ENCODE results near the gene LAMA1.

The LAMA1 gene

DNA sequence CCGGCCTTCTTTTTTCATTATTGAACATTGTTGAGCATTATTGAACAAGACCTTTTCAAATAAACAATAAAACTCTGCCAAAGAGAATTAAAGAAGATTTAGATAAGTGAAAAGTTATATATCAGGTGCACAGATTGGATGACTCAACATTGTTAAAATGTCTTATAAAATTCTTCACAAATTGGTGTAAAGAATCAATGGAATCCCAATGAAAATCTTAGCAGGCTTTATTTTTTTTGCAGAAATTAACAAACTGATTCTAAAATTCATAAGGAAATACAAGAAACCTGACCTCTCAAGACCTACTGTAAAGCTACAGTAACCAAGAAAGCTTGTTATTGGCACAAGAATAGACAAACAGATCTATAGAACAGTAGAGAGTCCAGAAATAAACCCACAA lies 70.3 kb downstream of the LAMA1 start:
- DNase-seq (ENCODE audit: low read depth in 2 of 2), result no peak

DNA sequence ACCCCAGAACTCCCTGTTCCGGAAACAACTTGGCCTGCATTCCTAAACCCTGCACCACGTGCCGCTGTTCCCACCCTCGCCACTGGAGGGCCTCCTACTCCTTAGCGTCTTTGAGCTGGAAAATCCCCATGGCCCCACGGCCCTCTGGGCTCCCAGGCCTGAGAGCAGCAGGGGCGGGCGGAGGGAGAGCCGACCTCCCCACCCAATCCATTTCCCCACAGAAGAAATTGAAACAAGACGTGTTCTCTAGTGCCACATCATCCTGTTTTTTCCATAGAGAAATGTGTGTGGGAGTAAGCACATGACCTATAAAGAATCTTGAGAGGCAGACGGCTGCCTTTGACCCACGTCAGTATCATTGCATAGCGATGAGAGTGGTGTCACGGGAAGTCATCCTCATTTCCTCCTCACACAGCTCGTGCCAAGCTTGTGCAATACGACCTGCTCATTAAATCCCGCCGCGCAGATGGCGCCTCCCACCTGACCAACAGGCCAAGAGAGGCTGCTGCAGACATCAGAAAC lies 79.2 kb downstream of the LAMA1 start:
- DNase-seq (ENCODE audit: low read depth in 2 of 2), result no peak

DNA sequence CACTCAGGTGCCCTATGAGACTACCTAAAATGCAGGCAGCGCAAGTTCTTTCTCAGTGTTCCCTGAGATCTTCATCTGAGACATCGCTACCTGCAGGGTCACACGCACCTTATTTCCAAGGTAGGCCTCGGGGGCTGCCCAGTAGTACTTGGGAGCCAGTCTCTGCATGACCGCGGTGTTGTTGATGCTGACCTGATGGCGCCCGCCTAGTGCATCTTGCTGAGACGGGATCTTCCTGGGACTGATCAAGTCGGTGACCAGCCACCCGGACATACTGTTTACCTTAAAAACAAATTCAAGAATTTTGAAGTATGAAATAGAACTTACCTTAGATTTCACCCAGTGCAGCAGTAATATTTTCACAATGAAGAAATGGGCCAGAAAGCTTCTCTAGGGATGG lies 80.1 kb downstream of the LAMA1 start:
- no peak for DNase-seq (ENCODE audit: low read depth in 2 of 2)

DNA sequence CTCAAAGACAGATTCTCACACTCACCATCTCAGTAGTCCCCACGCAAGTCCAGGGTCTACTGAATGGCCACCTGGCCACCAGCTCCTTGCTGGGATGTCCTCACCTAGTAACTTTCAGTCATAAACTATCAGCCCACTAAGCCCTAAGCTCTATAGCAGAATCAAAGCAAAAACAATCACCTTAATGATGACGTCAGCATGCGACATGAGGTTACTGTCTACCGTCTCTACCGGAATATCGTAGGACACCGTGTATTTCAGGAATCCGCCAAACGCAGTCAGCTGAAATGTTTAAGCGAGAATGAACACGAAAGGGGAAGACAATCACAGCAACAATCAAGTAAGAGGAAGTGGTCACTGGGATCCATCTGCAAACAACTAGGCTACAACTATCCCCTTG lies 81.8 kb downstream of the LAMA1 start:
- DNase-seq (ENCODE audit: low read depth in 2 of 2), result no peak

DNA sequence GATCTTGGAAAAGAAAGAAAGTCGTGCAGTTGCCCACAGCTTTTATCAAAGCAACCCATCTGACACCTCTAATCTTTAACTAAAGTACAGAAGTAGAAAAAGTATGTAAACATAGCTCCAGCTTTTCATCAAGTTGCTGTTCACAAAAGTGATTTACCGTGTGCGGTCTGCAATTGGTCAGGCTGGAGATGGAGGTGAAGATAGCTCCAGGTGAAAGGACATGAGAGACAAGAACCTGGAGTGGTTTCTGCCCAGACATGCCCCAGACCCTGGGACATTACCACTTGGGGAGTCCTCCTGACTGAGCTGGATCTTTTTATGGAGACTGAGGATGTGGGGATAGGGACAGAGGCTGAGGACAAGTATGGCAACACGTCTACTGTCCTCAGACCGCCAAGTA lies 82.7 kb downstream of the LAMA1 start:
- no peak for DNase-seq (ENCODE audit: low read depth in 2 of 2)

DNA sequence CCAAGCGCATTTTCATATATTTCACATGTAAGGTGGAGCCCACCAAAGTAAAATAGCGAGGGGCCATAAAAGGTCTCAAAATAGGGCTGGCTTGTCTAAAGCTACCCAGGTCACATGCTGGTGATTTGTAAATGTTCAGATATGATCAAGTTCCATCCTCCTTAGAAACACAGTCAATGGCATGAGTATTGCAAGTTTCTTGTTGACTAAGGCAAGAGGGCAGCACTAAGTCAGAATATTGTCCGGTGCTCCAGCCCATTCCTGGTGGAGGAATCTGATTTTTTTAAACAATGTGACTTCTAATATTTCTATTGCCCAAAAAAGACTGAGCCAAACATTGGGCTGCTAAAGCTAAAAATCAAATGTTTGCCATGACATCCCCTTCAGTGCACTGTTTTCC lies 85.1 kb downstream of the LAMA1 start:
- no peak for DNase-seq (ENCODE audit: low read depth in 2 of 2)

GRCh38 chr18:7028625-7029024 lies 89.0 kb downstream of the LAMA1 start:
- DNase-seq (ENCODE audit: low read depth in 2 of 2), result no peak

DNA sequence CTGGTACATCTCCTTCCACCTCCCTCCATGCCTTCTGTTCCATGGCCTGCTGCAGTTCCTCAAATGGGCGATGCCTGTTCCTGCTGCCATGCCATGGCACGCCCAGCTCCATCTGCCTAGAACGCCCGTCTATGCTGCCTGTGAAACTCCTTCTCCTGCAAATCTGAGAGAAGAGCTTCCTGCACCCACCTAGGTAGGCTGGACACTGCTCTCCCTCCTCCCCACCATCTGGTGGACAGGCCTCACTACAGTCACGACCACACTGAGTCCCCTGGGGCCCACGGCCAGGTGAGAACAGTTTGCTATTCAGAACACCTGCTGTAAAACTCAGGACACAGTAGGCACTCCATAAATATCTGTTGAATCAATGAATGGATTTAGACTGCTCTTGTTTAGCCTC lies 92.4 kb downstream of the LAMA1 start:
- DNase-seq (ENCODE audit: low read depth in 2 of 2), result no peak

DNA sequence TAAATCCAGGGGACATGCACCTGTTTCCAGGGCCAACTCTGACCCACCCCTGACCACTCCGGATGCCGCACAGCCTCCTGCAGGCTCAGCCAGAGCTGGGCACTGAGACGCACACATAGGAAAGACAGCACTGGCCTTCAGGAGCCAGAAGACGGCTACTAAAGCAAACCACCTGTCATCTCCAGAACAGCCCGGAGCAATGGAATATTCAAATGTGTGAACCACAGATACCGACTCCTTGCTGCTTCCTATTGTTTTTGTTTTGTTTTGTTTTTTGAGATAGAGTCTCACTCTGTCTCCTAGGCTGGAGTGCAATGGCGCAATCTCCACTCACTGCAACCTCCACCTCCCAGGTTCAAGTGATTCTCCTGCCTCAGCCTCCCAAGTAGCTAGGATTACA lies 94.0 kb downstream of the LAMA1 start:
- no peak for DNase-seq (ENCODE audit: low read depth in 2 of 2)

DNA sequence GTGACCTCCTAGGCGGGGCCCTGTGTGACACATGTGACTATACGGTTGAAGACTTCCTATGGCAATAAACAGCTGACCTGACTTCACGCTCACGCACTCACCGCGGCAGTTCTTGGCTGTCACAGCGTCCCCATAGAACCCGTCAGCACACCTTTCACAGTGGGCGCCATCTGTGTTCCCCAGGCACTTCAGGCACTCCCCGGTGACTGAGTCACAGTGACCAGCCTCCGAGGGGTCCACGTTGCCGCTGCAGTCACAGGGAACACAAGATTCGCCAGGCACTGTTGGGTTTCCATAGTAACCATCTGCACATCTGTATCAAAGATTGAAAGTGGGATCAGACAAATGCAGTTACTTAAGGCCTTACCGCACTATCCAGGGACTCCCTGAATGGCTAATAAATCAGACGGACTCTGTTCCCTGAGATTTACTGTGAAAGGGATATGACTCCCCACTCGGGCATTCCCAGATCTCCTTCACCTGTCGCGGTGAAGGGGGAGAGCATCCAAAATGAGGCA lies 94.5 kb downstream of the LAMA1 start:
- DNase-seq (ENCODE audit: low read depth in 2 of 2), result no peak

GRCh38 chr18:7021994-7022840 lies 95.4 kb downstream of the LAMA1 start:
- no peak for DNase-seq (ENCODE audit: low read depth in 2 of 2)

GRCh38 chr18:7020995-7021777 lies 96.4 kb downstream of the LAMA1 start:
- DNase-seq (ENCODE audit: low read depth in 2 of 2), result no peak

- DNase-seq (ENCODE audit: low read depth in 2 of 2), result no peak
Observed at GRCh38 chr18:7017013-7017412, 100.6 kb downstream of the LAMA1 start.

DNA sequence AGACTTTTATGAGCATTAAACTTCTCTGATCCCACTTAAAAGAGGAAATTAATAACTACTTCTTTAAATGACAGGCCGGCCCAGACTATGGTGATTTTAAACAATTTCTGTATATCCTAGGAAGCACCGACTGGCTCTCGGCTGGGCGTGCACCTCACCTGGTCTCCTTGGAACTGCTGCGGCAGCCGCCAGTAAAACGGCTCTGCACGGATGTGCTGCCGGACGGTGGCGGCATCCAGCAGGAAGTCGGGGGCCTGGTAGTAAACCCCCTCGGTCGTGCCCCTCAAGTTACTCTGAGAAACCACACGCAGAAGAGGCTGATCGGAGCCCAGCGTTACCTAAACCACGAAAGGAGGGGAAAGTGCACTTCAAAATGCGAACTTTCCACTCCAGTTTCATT lies 106.5 kb downstream of the LAMA1 start:
- DNase-seq (ENCODE audit: low read depth in 2 of 2), result no peak

DNA sequence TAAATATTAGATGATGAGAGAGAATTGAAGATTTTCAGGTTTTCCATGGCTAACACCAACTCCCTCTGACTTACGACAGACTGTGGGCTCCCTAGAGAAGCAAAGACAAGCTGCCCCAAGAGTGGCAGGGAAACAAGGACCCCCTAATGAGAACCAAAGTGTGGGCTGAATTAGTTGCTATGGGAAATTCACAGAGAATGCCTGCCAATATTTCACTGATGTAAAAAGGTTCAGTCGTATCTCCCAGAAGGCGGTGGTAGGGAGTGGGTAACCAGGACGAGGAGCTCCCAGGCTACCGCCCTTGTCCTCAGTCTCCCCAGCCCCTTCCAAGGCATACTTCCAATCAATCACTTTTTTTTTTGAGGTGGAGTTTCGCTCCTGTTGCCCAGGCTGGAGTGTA lies 113.6 kb downstream of the LAMA1 start:
- DNase-seq (ENCODE audit: low read depth in 2 of 2), result no peak

DNA sequence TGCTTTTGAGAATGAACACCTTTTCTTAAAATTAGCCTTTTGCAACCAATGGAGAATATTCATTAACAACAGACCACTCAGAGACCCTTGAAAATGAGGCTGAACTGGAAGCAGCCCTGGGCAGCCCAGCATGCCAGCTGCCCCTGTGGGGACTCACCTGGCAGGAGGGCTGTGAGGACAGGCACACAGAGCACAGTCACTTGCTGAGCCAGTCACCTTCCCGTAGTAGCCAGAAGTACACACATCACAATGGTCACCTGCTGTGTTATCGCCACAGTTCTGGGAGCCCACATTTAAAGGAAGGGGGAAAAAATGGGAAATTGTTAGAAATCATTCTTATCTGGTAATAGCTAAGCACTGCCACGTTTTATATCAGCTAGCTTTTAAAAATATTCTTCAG lies 115.5 kb downstream of the LAMA1 start:
- DNase-seq (ENCODE audit: low read depth in 2 of 2), result no peak

GRCh38 chr18:7000484-7001096 lies 117.0 kb downstream of the LAMA1 start:
- no peak for DNase-seq (ENCODE audit: low read depth in 2 of 2)

GRCh38 chr18:6997808-6998207 lies 119.8 kb downstream of the LAMA1 start:
- no peak for DNase-seq (ENCODE audit: low read depth in 2 of 2)

DNA sequence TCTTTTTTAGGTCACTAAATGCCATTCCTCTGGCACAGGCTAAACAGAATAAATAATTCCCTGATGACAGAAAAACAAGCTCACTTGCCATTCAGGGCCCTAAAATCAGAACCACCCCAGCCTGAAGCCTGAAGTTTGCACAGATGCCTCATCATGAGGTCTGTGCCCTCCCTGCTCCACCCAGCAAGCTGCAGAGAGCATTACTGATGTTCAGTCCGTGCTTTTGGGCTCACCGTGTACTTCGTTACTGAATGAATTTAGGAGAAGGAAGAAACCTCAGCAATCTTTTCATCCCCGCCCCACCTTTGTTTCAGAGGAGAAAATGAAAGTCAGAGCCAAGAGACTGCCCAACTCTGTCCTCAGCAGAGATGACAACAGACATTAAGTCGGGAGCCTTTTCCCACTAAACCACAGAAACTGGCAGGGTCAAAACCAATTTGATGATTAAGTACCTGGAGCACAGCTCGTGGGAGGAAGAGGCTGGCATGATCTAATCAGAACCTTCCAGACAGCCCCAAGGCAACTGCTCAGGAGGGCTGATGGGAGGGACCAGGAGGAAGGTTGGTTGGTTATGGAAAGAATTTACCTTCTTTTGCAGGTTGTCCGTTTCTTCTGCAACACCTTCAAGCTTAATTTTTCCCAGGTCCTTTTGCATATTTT lies 122.7 kb downstream of the LAMA1 start:
- DNase-seq (ENCODE audit: low read depth in 2 of 2), result no peak

- no peak for DNase-seq (ENCODE audit: low read depth in 2 of 2)
Observed at GRCh38 chr18:6994056-6994770, 123.4 kb downstream of the LAMA1 start.

DNA sequence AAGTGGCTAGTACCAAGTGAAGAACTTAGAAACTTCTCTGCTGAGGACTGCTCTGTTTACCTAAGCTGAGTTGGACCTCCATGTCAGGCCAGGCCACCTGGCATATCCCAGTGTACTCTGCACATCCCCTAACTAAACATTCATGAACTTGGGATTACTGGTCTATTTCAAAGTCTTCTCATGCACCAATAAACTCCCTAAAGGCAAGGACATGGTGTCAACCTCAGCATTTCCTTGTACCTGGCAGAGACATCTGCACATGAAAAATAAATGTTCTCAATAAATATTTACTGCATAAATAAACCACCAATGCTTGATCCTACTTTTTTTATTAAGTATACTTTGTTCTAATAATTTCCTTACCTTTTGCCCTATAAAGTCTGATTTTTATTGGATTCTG lies 124.8 kb downstream of the LAMA1 start:
- DNase-seq (ENCODE audit: low read depth in 2 of 2), result no peak

Data from stimulated activated CD4-positive, alpha-beta T cell treated with anti-CD3 and anti-CD28 coated beads, Interleukin-1b, Interleukin-23, amount 100 ng/mL, for 4 hours (primary cell).